ENCODE measurements around the gene ARHGAP23.

Gene ARHGAP23

GRCh38 chr17:38457577-38458371 is 29.5 kb downstream of the ARHGAP23 start:
- Histone ChIP-seq H3K79me2 (ENCODE audit: insufficient read depth, low read length) (peaks cover 51% of the 10 kb centered on the region), H3K9me2 (replicated peaks; ENCODE audit: low read depth, low read length) (no peaks in the 10 kb centered on the region), H3K4me3 (ENCODE audit: low read length, poor library complexity, severe bottlenecking) (no peak overlapping the region), H3K4me2 (ENCODE audit: low read depth, low read length, poor library complexity, severe bottlenecking) (no peak overlapping the region), H3K36me3 (ENCODE audit: insufficient read depth, low read length) (peaks cover 52% of the 10 kb centered on the region; the same call in 1 of the 2 replicates), H3K9me3 (ENCODE audit: insufficient read depth, low read depth, low read length) (no peaks in the 10 kb centered on the region), H3K4me1 (ENCODE audit: insufficient read depth, low read length, poor library complexity, severe bottlenecking) (peaks cover 12% of the 10 kb centered on the region), H2AFZ (ENCODE audit: low read length) (no peak overlapping the region), H3K9ac (ENCODE audit: low read depth, low read length, poor library complexity, severe bottlenecking) (no peak overlapping the region), H3F3A (ENCODE audit: low read depth) (no peaks in the 10 kb centered on the region), H3K27me3 (ENCODE audit: insufficient read depth, low read length, poor library complexity, severe bottlenecking) (no peaks in the 10 kb centered on the region), H4K20me1 (ENCODE audit: insufficient read depth, low read length, poor library complexity, severe bottlenecking) (peaks cover 50% of the 10 kb centered on the region)
- TF ChIP-seq, protein P1, sequence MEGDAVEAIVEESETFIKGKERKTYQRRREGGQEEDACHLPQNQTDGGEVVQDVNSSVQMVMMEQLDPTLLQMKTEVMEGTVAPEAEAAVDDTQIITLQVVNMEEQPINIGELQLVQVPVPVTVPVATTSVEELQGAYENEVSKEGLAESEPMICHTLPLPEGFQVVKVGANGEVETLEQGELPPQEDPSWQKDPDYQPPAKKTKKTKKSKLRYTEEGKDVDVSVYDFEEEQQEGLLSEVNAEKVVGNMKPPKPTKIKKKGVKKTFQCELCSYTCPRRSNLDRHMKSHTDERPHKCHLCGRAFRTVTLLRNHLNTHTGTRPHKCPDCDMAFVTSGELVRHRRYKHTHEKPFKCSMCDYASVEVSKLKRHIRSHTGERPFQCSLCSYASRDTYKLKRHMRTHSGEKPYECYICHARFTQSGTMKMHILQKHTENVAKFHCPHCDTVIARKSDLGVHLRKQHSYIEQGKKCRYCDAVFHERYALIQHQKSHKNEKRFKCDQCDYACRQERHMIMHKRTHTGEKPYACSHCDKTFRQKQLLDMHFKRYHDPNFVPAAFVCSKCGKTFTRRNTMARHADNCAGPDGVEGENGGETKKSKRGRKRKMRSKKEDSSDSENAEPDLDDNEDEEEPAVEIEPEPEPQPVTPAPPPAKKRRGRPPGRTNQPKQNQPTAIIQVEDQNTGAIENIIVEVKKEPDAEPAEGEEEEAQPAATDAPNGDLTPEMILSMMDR (conservative IDR thresholded peaks at IDR 0.05; ENCODE audit: low read length), result no peak
- no peak for TF ChIP-seq EZH2phosphoT487 (IDR thresholded peaks at IDR 0.05; ENCODE audit: borderline replicate concordance)

GRCh38 chr17:38458521-38458920 is 30.3 kb downstream of the ARHGAP23 start:
- Histone ChIP-seq H3K36me3 (ENCODE audit: insufficient read depth, low read length) (peaks cover 59% of the 10 kb centered on the region), H2AFZ (ENCODE audit: low read length) (no peak overlapping the region), H3K9me2 (replicated peaks; ENCODE audit: low read depth, low read length) (no peaks in the 10 kb centered on the region), H3K4me3 (ENCODE audit: low read length, poor library complexity, severe bottlenecking) (no peak overlapping the region), H3K27me3 (ENCODE audit: insufficient read depth, low read length, poor library complexity, severe bottlenecking) (no peaks in the 10 kb centered on the region), H3F3A (ENCODE audit: low read depth) (no peaks in the 10 kb centered on the region), H3K79me2 (ENCODE audit: insufficient read depth, low read length) (peaks cover 43% of the 10 kb centered on the region), H3K4me2 (ENCODE audit: low read depth, low read length, poor library complexity, severe bottlenecking) (no peak overlapping the region), H3K9ac (ENCODE audit: low read depth, low read length, poor library complexity, severe bottlenecking) (no peak overlapping the region), H4K20me1 (ENCODE audit: insufficient read depth, low read length, poor library complexity, severe bottlenecking) (peaks cover 46% of the 10 kb centered on the region), H3K9me3 (ENCODE audit: insufficient read depth, low read depth, low read length) (no peaks in the 10 kb centered on the region), H3K4me1 (ENCODE audit: insufficient read depth, low read length, poor library complexity, severe bottlenecking) (peaks cover 12% of the 10 kb centered on the region)
- TF ChIP-seq, protein P1 (conservative IDR thresholded peaks at IDR 0.05; ENCODE audit: low read length), result no peak

DNA sequence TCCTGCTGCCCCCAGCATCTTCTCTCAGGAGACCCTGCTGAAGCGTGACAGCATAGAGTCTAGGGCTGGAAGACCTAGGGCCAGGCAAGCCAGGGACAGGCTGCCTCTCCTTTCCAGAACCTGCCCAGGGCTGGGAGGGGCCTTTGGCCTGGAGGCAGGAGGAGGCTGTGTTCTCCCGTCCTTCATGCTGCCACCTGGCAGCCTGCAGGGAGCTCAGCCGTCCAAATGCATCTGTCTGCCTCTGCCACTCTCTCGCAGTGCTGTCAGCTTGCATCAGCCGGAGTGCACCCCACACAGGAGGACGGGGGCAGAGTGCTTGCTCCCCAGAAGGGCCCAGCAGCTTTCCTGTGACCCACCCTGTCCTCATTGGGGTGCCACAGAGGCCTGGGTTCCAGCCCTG is 31.3 kb downstream of the ARHGAP23 start:
- H3K4me3 ChIP-seq (ENCODE audit: low read length, poor library complexity, severe bottlenecking), result no peak overlapping the region
- no peak overlapping the region for H3K9ac ChIP-seq (ENCODE audit: low read depth, low read length, poor library complexity, severe bottlenecking)
- peaks cover 37% of the 10 kb centered on the region for H3K79me2 ChIP-seq (ENCODE audit: insufficient read depth, low read length)
- no peaks in the 10 kb centered on the region for H3K9me2 ChIP-seq (replicated peaks; ENCODE audit: low read depth, low read length)
- TF ChIP-seq, protein P1 (conservative IDR thresholded peaks at IDR 0.05; ENCODE audit: low read length), result no peak
- no peak for TF ChIP-seq EZH2phosphoT487 (IDR thresholded peaks at IDR 0.05; ENCODE audit: borderline replicate concordance)
- H3F3A ChIP-seq (ENCODE audit: low read depth), result no peaks in the 10 kb centered on the region
- H3K4me1 ChIP-seq (ENCODE audit: insufficient read depth, low read length, poor library complexity, severe bottlenecking), result peaks cover 7% of the 10 kb centered on the region
- peaks cover 40% of the 10 kb centered on the region for H4K20me1 ChIP-seq (ENCODE audit: insufficient read depth, low read length, poor library complexity, severe bottlenecking)
- H2AFZ ChIP-seq (ENCODE audit: low read length), result no peak overlapping the region
- H3K9me3 ChIP-seq (ENCODE audit: insufficient read depth, low read depth, low read length), result no peaks in the 10 kb centered on the region
- H3K27me3 ChIP-seq (ENCODE audit: insufficient read depth, low read length, poor library complexity, severe bottlenecking), result no peaks in the 10 kb centered on the region
- peaks cover 70% of the 10 kb centered on the region for H3K36me3 ChIP-seq (ENCODE audit: insufficient read depth, low read length)
- H3K4me2 ChIP-seq (ENCODE audit: low read depth, low read length, poor library complexity, severe bottlenecking), result no peak overlapping the region
